PC-9 (cell line): ENCODE measurements around the gene BBIP1. TPM values are rescaled to one million over a fixed set of nuclear protein-coding genes. Genes with fewer than 3 reads are reported as not detected.

Source experiments
- BruUV-seq: library from RNA; stranded (reverse); fragments of 400-500 nt; replicated peaks from 2 replicates; lab custom pipeline; 2021; lab: Mats Ljungman, UMichigan
- CTCF ChIA-PET: fragments of 300-600 bp; sonication (Branson Sonifier 250); formaldehyde crosslinking; loops from one replicate; lab custom pipeline; 2022; ENCODE audit warnings: antibody characterized with exemption; lab: Charles Lee
- POLR2A ChIA-PET: fragments of 300-600 bp; sonication (Branson Sonifier 250); formaldehyde crosslinking; loops from one replicate; lab custom pipeline; 2022; ENCODE audit warnings: antibody characterized with exemption; ENCODE audit not compliant: unreplicated experiment; lab: Charles Lee
- DNase-seq, 2 experiments: peaks; one replicate each; pipeline versions ENCODE4 v3.0.0 to v3.0.0-alpha.2; 2015 to 2022; ENCODE audit warnings: mixed read lengths in 1 of 2
- H2AFZ ChIP-seq: fragments of 200-600 bp; sonication (generic); 2 replicates; pipeline ENCODE4 v1.8.1; 2017; ENCODE audit warnings: antibody characterized with exemption
- H3F3A ChIP-seq: fragments of 200-600 bp; sonication (generic); 2 replicates; pipeline ENCODE4 v1.8.1; 2017; ENCODE audit warnings: antibody characterized with exemption, mild to moderate bottlenecking, low read depth; ENCODE audit not compliant: insufficient read depth
- H3K27ac ChIP-seq: fragments of 200-600 bp; sonication (generic); 2 replicates; pipeline ENCODE4 v1.6.1; 2016; ENCODE audit warnings: mixed run types
- H3K27me3 ChIP-seq: fragments of 200-600 bp; sonication (generic); 2 replicates; pipeline ENCODE4 v1.6.1; 2016; ENCODE audit warnings: low read depth, mixed run types; ENCODE audit not compliant: insufficient read depth
- H3K36me3 ChIP-seq: fragments of 200-600 bp; sonication (generic); 2 replicates; pipeline ENCODE4 v1.6.1; 2016; ENCODE audit warnings: low read depth, mixed run types
- H3K4me1 ChIP-seq: fragments of 200-600 bp; sonication (generic); replicated peaks from 2 replicates; pipeline ENCODE4 v1.6.1; 2016; ENCODE audit warnings: mixed run types; ENCODE audit not compliant: insufficient read depth
- H3K4me2 ChIP-seq: fragments of 200-600 bp; sonication (generic); 2 replicates; pipeline ENCODE4 v1.6.1; 2017; ENCODE audit warnings: mixed run types
- H3K4me3 ChIP-seq: fragments of 200-600 bp; sonication (generic); 2 replicates; pipeline ENCODE4 v1.6.1; 2016; ENCODE audit warnings: mixed run types
- H3K79me2 ChIP-seq: fragments of 200-600 bp; sonication (generic); 2 replicates; pipeline ENCODE4 v1.6.1; 2017; ENCODE audit warnings: low read depth, mixed run types
- H3K9me2 ChIP-seq: fragments of 200-600 bp; sonication (generic); 2 replicates; pipeline ENCODE4 v1.8.1; 2017; ENCODE audit warnings: mild to moderate bottlenecking; ENCODE audit not compliant: insufficient read depth
- H3K9me3 ChIP-seq: fragments of 200-600 bp; sonication (generic); 2 replicates; pipeline ENCODE4 v1.8.1; 2016; ENCODE audit warnings: low read depth; ENCODE audit not compliant: insufficient read depth
- H4K20me1 ChIP-seq: fragments of 200-600 bp; sonication (generic); 2 replicates; pipeline ENCODE4 v1.8.1; 2017; ENCODE audit not compliant: insufficient read depth
- EZH2 ChIP-seq: fragments of 200-600 bp; sonication (generic); IDR thresholded peaks from 2 replicates; pipeline ENCODE4 v1.8.0; 2017; ENCODE audit warnings: antibody characterized with exemption, low read depth
- intact Hi-C: fragments of 100-400 bp; cut with micrococcal nuclease; formaldehyde crosslinking; loops from one replicate; pipeline ENCODE4 v1.10.0; 2022; ENCODE audit not compliant: unreplicated experiment
- total RNA-seq: library from RNA; stranded (reverse); gene quantifications from 2 replicates; pipeline ENCODE4 v1.2.3, GENCODE V29; 2021
- TF ChIP-seq, protein P1 (sequence below): fragments of 200-600 bp; sonication (generic); conservative IDR thresholded peaks from 2 replicates; pipeline ENCODE4 v1.6.1; 2017; ENCODE audit warnings: mixed run types, antibody characterized with exemption, mild to moderate bottlenecking, moderate library complexity

BBIP1 gene
- total RNA-seq, 1 experiment from 2014 or later, result 14.9 TPM

DNA sequence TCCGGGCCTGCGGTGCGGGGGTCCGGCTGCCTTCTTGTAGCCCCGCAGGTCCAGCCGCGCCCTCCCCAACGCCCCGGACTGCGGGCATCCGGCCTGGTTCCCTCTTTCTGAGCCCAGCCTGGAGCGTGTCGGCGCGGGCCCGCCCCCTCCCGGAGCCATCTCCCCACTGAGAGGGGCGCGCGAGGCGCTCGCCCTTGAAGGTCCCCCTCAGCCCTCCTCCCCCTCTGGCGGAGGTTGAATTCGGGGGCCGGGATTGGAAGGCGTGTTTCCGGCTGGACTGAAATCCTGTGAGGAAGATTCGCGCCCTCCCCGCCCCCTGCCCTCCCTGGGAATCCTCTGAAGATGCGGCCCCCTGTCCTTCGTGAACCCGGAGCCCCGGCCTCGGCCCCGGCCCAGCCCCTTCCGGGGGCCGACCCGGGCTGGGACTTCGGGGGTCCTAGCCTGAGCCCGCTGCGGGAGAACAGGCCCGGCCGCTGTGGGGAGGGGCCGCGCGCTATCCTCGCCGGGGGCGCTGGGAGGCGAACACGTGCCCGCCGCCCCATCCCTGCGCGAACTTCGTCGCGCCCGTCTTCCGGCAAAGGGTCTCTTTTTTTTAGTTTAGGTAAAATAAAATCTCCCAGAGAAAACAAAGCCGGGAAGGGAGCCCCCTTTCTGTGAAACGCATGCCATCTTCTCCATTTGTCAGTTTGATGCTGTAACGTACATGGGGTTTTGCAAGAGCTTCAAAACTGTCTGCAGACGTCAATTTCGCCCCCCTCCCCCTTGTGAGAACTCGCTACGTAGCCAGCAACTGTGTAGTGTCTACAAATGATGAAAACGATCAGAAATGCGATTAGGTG lies 46.6 kb downstream of the BBIP1 start:
- intact Hi-C loops, result loop anchor here (5.0 kb wide), 2 partner anchors 55 to 120 kb away; no protein-coding TSS in a partner anchor
- Histone ChIP-seq H2AFZ (peak overlapping the region; percentile 89), H3K36me3 (no peaks in the 10 kb centered on the region), H3K9me2 (no peaks in the 10 kb centered on the region), H3K4me1 (peaks cover 14% of the 10 kb centered on the region), H3K79me2 (peaks cover 21% of the 10 kb centered on the region), H4K20me1 (no peaks in the 10 kb centered on the region), H3F3A (no peaks in the 10 kb centered on the region), H3K27ac (peak overlapping the region; percentile 19; the same call in 1 of the 2 replicates), H3K4me2 (peak overlapping the region; percentile 92), H3K4me3 (peak overlapping the region; percentile 80), H3K9me3 (no peaks in the 10 kb centered on the region), H3K27me3 (no peaks in the 10 kb centered on the region)
- ChIA-PET CTCF (interaction anchor here (0.7 kb wide), 2 partner anchors 262 to 1503 kb away, joined by 6 to 10 read pairs; no protein-coding TSS in a partner anchor), POLR2A (interaction anchor here (0.6 to 0.7 kb wide), 2 partner anchors 338 to 371 kb away, joined by 3 to 8 read pairs; no protein-coding TSS in a partner anchor)
- no peak for TF ChIP-seq EZH2
- TF ChIP-seq, protein P1, sequence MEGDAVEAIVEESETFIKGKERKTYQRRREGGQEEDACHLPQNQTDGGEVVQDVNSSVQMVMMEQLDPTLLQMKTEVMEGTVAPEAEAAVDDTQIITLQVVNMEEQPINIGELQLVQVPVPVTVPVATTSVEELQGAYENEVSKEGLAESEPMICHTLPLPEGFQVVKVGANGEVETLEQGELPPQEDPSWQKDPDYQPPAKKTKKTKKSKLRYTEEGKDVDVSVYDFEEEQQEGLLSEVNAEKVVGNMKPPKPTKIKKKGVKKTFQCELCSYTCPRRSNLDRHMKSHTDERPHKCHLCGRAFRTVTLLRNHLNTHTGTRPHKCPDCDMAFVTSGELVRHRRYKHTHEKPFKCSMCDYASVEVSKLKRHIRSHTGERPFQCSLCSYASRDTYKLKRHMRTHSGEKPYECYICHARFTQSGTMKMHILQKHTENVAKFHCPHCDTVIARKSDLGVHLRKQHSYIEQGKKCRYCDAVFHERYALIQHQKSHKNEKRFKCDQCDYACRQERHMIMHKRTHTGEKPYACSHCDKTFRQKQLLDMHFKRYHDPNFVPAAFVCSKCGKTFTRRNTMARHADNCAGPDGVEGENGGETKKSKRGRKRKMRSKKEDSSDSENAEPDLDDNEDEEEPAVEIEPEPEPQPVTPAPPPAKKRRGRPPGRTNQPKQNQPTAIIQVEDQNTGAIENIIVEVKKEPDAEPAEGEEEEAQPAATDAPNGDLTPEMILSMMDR, result no peak; the same call in 1 of the 2 replicates
- DNase-seq, result peak in 1 of 2 experiments; percentile 30
- no TSS peak for BruUV-seq

DNA sequence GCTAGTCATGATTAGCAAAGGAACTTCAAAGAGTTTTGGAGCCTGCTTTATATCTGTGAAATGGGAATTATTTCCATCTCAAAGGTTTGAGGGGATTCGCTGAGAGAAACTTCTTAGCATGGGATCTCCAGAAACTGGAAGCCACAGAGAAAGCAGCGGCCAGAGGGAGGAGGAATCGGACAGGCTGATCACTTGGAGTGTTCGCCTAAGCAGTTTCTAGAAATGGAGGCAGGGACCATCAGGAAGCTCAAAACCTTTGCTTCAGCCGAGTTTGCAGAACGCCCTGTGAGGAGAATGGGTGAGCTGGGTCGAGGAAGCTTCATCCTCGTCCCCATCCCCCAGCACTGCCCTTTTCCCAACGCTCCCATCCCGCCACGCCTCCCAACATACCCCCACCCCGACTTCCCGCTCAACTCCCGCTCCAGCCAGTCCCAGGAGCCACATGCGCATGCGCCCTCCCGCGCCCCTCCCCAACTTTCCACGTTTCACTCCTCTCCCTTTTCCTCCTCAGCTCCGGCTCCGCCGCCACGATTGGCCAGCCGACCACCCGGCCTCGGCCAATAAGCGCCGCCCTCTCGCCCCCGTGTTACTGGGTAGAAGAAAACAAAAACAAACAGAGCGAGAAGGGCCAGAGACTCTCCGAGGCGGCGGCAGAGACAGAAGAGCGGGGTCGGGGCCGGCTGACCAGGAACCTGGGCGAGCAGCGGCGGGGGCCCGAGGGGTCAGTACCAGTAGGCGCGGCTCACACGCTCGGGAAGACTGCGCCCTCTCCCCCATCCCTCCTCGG lies 47.5 kb downstream of the BBIP1 start, which contains the start of gene PDCD4:
TSS of gene PDCD4 (plus strand) at position 631 of the 787 bp plus-strand sequence. CDS start 4,100 bp downstream, outside the sequence.
- Histone ChIP-seq H3K9me2 (no peaks in the 10 kb centered on the region), H4K20me1 (no peaks in the 10 kb centered on the region), H2AFZ (peak within 1 kb of the TSS; percentile 89), H3F3A (no peaks in the 10 kb centered on the region), H3K9me3 (no peaks in the 10 kb centered on the region), H3K4me1 (peaks cover 14% of the 10 kb centered on the region), H3K4me3 (peak within 1 kb of the TSS; percentile 80), H3K4me2 (peak within 1 kb of the TSS; percentile 92), H3K36me3 (no peaks in the 10 kb centered on the region), H3K27me3 (no peaks in the 10 kb centered on the region), H3K79me2 (peaks cover 21% of the 10 kb centered on the region), H3K27ac (peak within 1 kb of the TSS; percentile 19; the same call in 1 of the 2 replicates)
- DNase-seq, result peak; percentile 82 to 95
- TSS peak; percentile 69 for BruUV-seq
- intact Hi-C loops, result loop anchor here (5.0 kb wide), 2 partner anchors 54 to 119 kb away; no protein-coding TSS in a partner anchor
- CTCF ChIA-PET, result no interaction called here
- TF ChIP-seq, protein P1, result no peak
- TF ChIP-seq EZH2, result no peak
- POLR2A ChIA-PET, result interaction anchor here (0.6 to 0.8 kb wide), 3 partner anchors 13 to 707 kb away, joined by 3 to 7 read pairs (median 3); no protein-coding TSS in a partner anchor

DNA sequence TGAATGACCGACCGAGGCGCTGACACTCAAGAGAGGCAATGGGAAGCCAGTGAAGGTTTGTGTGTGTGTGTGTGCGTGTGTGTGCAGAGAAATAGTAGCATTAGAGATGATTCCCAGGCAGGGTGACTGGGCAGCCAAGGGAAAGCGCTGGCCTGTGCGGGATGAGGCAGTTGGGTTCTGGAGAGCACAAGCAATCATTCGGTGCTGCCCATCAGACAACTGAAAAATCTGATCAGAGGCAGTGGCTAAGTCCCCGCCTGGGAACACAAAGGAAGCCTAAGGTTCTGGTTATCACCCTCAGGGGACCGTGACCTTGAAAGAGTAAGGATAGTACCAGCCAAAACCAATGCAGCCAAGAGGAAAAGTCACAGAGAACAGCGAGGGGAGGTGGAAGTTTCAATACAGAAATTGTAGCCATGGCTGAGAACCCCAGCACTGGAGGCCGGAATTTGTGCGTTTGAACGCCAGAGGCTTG lies 48.1 kb downstream of the BBIP1 start:
- TF ChIP-seq, protein P1, result no peak
- TF ChIP-seq EZH2, result no peak
- H3F3A ChIP-seq, result peaks cover 3% of the 10 kb centered on the region; the same call in 1 of the 2 replicates
- CTCF ChIA-PET, result no interaction called here
- H3K9me3 ChIP-seq, result no peaks in the 10 kb centered on the region
- H3K4me1 ChIP-seq, result peaks cover 19% of the 10 kb centered on the region
- H3K27ac ChIP-seq, result no peak overlapping the region
- H3K4me2 ChIP-seq, result peak overlapping the region; percentile 92
- intact Hi-C loops, result loop anchor here (5.0 kb wide), 2 partner anchors 54 to 119 kb away; no protein-coding TSS in a partner anchor
- peak overlapping the region; percentile 89 for H2AFZ ChIP-seq
- POLR2A ChIA-PET, result no interaction called here
- peak overlapping the region; percentile 80; the same call in 1 of the 2 replicates for H3K4me3 ChIP-seq
- H3K27me3 ChIP-seq, result no peaks in the 10 kb centered on the region
- no peaks in the 10 kb centered on the region for H3K9me2 ChIP-seq
- H4K20me1 ChIP-seq, result no peaks in the 10 kb centered on the region
- DNase-seq, result no peak
- H3K79me2 ChIP-seq, result peaks cover 21% of the 10 kb centered on the region
- no peaks in the 10 kb centered on the region for H3K36me3 ChIP-seq
- no TSS peak for BruUV-seq
